ENCODE measurements around the gene PRICKLE3.

Gene PRICKLE3

GRCh38 chrX:49186125-49187027, at the start of gene PRICKLE3:
TSS of gene PRICKLE3 (minus strand) at chrX:49186373. CDS start at chrX:49186297, 76 bp downstream.
- DNase-seq: peak; percentile 82 to 84

GRCh38 chrX:49233887-49234555, 47.8 kb upstream of the PRICKLE3 start:
- no peak for DNase-seq

DNA sequence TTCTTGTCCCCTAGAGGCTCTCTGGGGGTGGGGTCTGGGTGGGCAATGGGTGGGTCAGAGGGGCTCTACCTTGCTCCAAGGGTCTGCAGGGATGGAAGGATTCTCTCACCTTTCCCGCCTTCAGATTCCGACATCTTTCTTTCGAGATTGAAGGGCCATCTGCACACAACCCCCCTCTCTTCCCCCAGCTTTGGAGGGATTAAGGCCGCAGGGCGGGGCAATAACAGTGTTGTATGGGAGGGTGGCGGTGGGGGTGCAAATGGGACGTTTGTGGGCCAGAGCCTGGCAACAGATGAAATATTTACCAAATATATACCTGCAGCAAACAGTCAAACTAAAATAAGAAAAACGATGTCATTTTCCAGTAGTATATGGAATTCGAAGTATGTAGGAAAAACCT, 47.0 kb upstream of the PRICKLE3 start, which contains the start of gene CACNA1F:
Gene CACNA1F, minus strand, starts transcription at position 165 of the 400 bp plus-strand sequence. Its CDS starts 31 bp downstream, at position 134.
- no peak for DNase-seq

GRCh38 chrX:49232525-49232924, 46.4 kb upstream of the PRICKLE3 start:
- DNase-seq: no peak

- DNase-seq: no peak
Observed at GRCh38 chrX:49231333-49232000, 45.3 kb upstream of the PRICKLE3 start.

DNA sequence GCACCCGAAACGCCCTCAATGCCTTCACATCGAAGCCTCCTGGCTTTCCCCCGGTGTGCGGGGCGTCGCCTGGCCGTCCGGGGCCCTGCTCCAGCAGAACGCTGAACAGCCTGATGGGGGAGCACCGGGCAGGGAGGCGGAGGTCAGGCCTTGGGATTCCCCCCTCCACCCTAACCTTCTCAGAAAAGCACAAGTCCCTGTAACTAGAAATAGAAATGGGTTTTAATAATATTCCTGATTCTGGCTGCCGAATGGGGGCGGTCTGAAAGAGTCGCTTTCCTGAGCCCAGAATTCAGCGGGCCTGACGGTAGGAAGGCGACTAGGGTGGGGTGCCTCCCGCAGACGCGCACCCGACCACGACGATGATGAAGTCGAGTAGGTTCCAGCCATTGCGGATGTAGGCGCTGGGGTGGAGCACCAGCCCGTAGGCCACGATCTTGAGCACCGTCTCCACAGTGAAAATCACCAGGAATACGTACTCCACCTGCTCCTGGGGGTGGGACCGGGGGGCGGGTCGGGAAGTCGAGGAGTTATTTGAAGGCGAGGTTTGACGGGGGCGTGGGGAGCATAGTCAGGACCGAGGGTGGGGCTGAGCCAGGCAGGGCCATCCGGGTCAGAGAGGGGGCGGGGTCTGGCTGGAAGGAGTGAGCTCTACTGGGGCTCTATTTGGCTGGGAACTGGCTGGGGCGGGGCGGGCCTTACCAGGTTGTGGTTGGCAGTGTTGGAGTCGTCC, 44.5 kb upstream of the PRICKLE3 start:
- peak; percentile 72 to 79 for DNase-seq

DNA sequence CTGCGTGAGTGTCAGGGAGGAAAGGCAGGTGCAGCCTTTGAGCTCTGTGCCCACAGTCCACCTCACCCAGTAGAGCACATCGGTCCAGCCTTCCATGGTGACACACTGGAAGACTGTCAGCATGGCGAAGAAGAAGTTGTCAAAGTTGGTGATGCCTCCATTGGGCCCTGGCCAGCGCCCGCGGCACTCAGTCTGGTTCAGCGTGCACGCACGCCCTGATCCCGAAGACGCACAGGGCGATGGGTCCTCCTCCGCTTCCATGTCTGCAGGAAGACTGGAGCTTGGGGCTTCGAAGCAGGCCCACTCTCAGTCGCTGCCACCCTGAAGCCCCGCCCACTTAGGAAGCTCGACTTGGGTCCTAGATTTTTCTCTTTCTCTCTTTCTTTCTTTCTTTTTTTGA, 42.0 kb upstream of the PRICKLE3 start:
- DNase-seq: no peak

GRCh38 chrX:49227726-49228125, 41.6 kb upstream of the PRICKLE3 start:
- DNase-seq: no peak

DNA sequence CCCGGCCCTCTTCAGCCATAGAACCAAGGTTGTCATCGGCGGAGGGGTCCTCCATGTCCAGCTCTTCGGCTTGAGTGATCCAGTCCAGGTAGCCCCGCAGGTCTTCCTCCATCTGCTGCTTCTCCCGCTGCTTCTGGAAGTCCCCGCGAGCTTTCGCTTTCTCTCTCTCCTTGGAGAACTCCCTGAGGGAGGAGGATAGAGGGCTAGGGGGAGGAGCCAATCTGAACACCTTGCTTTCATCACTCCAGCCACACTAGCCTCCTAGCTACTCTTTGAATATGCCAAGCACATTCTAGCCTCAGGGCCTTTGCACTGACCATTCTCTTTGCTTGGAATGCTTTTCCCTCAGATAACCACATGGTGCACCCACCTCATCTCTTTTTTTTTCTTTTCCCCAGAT, 40.8 kb upstream of the PRICKLE3 start:
- no peak for DNase-seq

GRCh38 chrX:49225858-49226257, 39.7 kb upstream of the PRICKLE3 start:
- DNase-seq: no peak

- no peak for DNase-seq
Observed at GRCh38 chrX:49221868-49222267, 35.7 kb upstream of the PRICKLE3 start.

DNA sequence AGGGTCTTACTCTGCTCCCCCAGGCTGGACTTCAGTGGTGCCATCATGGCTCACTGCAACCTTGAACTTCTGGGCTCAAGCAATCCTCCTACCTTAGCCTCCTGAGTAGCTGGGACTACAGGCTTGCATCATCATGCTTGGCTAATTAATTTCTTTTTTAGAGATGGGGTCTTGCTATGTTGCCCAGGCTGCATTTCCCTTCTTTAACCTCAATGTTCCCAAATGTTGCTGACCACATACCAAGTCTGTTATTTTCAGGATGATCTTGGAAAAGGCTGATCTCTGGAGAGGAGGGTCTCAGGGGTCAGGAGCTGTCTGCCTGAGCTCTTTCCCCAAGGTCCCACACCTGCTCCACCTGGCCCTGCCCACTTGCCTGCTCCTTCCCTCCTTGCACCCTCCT, 33.9 kb upstream of the PRICKLE3 start:
- DNase-seq: no peak

DNA sequence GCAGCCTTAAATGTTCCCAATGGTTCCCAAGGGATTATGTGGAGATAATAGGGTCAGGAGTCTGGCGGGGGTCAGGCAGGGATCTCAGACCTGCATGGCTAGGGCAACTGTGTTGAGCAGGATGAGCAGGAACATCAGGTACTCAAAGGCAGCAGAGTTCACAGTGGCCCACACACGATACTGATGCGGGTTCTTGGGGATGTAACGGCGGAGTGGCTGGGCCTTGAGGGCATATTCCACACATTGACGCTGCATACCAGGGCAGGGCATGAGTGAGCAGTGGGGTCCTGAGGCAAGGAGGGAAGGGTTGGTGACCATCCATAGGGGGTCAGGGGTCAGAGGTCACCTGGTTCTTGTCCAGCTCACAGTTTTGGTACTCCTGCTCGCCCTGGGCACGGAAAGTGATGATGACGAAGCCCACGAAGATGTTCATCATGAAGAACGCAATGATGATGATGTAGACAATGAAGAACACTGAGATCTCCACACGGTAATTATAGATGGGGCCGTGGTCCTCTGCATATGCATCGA, 28.9 kb upstream of the PRICKLE3 start:
- no peak for DNase-seq

GRCh38 chrX:49214416-49214815, 28.2 kb upstream of the PRICKLE3 start:
- no peak for DNase-seq

DNA sequence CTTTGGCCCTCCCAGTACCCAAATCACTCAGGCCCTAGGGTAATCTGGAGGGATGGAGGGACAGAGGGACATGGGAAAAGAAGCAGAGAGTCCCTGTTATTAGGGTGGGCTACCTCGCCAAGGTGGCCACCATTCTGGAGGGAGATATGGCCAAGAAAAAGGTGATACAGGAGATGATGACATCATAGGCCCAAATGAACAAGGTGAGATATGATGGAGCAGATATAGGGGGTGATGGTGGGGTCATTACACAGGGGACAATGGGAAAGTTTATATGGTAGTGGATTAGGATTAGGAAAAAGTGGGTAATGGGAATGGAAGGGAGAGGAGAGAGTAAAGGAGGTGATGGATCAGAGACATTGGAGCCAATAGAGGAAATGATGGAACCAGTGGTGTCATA, 26.7 kb upstream of the PRICKLE3 start:
- no peak for DNase-seq

GRCh38 chrX:49212209-49212608, 26.0 kb upstream of the PRICKLE3 start:
- no peak for DNase-seq

- no peak for DNase-seq
Observed at GRCh38 chrX:49211074-49211473, 24.9 kb upstream of the PRICKLE3 start.

GRCh38 chrX:49210406-49210805, 24.2 kb upstream of the PRICKLE3 start:
- DNase-seq: no peak

DNA sequence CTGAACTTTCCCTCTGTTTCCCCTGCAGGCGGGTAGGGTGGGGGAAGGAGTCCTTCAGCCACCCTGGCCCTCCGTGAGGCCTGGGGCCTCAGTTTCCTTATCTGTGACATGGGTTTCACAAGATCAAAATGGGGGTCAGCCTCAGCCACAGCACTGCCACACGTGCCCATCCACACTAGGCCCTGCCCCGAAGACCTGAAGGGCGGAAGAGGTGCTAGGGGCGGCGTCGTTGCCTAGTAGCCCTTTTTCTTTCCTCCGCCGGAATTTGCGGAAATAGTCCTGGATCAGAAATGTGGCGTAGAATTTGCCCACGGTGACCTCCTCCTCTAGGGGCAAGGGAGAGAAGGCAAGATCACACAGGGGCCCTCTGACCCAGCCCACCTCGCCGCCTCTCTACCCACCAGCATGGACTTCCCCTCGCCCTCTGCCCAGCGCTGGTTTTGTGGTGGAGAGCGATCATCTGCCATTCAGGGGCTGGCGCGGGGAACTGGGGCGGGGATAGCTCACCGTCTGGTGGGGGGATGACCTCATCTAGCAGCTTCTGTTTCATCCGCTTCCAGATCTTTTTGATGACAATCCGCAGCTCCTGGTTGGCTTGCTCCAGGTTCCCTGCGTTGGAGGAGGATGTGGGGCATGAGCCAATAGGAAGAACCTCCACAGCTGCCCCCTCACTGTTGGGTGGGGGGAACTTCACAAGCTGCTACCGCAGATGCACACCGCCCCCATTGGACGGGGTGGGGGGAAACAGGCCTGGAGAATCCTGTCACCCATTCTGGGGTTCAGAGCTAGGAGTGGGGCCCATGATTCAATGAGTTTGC, 23.5 kb upstream of the PRICKLE3 start:
- peak in 1 of 2 experiments; percentile 30 for DNase-seq

DNA sequence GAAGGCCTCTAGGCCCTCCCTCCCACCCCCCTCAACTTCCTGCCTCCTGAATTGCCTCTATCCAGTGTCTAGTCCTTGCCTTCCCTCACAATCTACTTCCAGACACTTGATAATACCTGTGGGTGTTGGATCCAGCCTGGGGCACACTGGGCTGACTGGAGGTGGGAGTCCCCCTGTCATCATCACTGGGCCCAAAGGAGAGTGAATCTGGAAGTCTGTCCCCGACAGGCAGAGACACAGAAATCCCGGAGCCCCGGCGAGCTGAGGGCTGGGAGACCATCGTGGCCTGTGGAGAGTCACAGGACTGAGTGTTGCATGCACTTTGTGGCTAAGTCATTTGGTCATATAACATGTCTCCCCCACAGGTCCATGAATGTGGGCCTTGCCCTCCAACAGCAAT, 22.2 kb upstream of the PRICKLE3 start:
- DNase-seq: no peak

GRCh38 chrX:49206543-49206942, 20.4 kb upstream of the PRICKLE3 start:
- DNase-seq: no peak

GRCh38 chrX:49205443-49205842, 19.3 kb upstream of the PRICKLE3 start:
- DNase-seq: no peak

All from activated T-cell treated with anti-CD3 and anti-CD28 coated beads, Interleukin-2, amount 50 U/mL, for 48 hours (primary cell).